Stimulated activated CD8-positive, alpha-beta memory T cell treated with anti-CD3 and anti-CD28 coated beads, Interleukin-4, amount 100 ng/mL, for 1 hour (primary cell): Measurements from ENCODE around the gene SHQ1.
"Not testable (repeated sequence)": the region's sequence is repeated elsewhere in the genome, so short reads cannot be mapped to it uniquely, and the experiment has no call there.

ENCODE experiments used
- DNase-seq, 2 donors: peaks; one replicate each; pipeline ENCODE4 v3.0.0-alpha.2; 2020; ENCODE audit warnings: low read depth in 2 of 2, low spot score in 1 of 2

SHQ1 gene

DNA sequence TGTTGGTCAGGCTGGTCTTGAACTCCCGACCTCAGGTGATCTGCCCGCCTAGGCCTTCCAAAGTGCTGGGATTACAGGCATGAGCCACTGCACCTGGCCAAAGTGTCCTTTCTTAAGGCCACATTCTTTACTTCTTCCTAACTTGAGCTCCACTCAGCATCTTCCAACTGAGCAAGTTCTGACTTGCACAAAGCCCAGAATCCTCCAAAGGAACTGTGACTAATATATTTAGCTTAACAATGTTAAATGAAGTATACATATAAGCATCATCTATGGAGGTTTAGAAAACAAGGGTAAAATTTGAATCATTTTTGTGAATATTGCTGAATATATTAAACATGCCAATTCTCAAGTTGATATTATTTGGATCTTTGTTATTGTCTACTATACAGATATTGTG lies 93.7 kb downstream of the SHQ1 start:
- DNase-seq, result no peak

DNA sequence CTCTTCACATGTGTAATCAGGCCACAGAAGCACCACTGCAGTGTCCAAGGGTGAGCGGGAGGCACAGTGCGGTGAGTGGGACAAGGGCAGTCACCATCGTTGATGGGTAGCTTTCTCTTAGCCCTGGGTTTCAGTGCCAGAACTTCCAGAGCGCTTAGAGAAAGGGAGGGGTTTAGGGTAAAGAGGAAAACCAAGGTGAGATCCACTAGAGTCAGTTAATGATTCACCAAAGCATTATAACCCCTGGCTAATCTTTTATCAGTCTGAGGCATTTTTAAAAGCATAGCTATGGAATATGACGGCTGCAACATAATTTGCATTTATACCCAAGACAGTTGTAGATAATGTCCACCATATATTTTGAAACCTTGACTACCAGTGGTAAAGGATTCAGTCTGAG lies 94.8 kb downstream of the SHQ1 start:
- DNase-seq, result no peak

DNA sequence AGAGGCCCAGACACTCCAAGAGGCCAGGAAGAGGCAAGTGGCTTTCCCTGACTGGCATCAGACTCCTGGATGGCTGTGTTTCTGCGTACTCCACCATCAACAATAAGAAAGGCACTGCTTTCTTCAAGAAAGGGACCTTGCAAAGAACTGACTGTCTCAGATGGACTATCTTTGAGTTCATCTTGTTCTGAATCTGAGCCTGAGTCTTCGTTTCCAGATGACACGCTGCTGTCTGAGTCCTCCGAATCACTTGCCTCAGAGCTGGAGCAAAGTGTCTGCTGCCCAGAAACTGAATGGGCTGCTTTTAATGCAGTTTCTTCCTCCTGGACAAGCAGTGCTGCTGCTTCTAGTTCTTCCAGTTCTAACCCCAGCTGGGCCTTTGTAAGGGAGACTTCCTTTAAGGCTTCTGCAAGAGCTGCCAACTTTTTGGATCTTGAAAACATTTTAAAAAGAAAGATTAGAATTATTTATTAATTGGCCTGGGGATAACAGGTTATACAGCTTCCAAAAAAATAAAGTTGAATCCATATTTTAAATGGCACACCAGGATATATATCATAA lies 97.8 kb downstream of the SHQ1 start:
- no peak for DNase-seq

DNA sequence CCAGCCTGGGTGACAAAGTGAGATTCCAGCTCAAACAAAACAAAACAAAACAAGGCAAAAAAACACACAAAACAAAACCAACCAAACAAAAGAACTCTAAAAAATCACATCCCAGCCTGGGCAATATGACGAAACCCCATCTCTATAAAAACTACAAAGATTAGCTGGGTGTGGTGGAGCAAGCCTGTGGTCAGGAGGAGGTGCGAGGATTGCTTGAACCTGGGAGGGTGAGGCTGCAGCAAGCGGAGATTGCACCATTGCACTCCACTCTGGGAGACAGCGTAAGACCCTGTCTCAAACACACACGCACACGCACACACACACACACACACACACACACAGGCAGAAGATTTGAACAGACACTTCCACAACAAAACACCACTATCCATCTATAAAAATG lies 99.6 kb downstream of the SHQ1 start:
- DNase-seq, result no peak

DNA sequence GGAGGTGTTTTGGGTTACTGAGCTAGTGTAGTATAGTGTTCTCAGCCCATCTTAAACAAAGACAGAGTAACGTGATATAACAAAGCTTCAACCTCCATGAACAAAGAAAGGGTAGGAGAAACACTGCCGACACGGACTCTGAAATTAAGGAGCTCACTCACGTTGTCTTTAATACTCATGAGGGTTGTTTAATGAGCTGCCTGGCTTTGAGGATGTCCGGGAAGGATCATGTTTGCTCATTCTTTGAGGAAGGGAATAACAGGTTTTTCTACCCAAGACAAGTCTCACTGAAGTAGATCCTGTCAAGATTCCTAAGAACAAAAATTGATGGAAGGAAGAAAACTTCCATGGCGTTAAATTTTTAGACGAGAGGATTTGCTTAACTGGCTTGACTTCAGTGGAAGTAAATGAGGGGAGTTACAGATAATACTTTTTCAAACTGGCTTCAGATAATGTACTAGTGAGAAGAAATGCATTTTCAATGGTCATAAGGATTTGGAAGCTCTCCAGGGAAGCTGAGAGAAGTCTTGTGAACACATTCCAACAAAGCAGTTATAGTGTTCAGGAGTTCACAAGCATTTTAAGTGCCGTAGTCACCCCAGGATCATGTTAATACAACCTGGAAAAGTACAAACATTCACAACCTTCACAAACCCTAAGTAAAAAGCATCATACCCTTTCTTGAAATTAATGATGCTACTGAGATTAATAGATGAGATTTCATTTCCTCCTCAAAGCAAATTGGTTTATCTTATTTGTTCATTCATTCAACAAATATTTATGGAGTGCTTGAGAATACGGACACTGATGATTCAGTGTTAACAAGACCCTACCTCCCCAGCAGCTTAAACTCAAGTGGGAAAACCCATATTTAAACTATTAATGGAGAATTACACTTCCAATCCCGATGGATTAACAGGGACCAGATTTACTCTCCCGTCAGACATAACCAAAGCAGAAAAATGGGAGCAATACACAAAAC lies 101.5 kb downstream of the SHQ1 start:
- DNase-seq, result no peak

DNA sequence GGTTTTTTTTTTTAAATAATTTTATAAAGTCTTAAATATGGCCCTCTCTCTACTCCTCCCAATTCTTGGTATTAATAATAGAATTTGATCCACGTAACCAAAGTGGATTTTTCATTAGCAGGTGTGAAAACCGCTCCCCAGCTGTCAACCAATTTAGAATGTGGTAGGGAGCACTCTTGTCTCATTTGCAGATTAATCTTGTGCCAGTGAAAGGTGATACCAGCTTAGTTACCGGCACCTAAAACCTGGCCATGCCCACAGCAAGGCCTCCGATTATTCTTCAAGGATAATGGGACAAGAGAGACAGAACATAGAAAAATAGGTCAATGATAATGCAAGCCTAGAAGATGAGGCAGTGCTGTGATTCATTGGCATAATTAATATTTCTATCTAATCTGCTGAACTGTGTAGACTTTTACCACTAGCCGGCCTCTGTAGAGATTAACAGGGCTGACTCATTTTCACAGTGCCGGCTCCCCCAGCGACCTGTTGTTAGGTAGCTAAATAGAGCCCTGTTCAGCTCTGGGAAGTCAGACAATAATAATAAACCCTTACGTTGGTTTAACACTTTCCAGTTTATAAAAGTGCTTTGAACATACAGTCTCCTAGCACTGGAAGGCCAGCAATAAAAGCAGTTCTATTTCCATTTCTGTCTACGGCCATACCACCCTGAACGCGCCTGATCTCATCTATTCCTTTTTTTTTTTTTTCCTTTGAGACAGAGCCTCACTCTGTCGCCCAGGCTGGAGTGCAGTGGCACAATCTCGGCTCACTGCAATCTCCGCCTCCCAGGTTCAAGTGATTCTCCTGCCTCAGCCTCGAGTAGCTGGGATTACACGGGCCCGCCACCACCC lies 102.9 kb downstream of the SHQ1 start:
- DNase-seq, result no peak

DNA sequence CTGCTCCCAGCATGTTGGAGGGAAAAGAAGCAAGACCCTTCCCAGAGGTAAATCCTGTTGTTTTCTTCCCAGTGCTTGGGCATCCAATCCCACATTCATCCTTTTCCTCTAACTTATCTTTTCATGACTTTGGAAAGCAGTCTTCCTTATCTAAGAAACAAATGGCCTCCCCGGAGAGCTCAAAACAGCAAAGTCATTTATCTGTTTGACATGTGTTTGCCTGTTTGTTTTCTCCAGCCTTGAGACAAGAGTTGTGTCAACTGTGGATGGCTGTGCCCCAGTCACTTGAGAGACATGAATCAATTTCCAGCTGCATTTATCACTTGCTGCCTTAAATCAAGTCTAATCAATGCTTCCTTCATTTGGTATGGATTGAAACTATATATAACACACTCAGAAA lies 103.9 kb downstream of the SHQ1 start:
- no peak for DNase-seq

DNA sequence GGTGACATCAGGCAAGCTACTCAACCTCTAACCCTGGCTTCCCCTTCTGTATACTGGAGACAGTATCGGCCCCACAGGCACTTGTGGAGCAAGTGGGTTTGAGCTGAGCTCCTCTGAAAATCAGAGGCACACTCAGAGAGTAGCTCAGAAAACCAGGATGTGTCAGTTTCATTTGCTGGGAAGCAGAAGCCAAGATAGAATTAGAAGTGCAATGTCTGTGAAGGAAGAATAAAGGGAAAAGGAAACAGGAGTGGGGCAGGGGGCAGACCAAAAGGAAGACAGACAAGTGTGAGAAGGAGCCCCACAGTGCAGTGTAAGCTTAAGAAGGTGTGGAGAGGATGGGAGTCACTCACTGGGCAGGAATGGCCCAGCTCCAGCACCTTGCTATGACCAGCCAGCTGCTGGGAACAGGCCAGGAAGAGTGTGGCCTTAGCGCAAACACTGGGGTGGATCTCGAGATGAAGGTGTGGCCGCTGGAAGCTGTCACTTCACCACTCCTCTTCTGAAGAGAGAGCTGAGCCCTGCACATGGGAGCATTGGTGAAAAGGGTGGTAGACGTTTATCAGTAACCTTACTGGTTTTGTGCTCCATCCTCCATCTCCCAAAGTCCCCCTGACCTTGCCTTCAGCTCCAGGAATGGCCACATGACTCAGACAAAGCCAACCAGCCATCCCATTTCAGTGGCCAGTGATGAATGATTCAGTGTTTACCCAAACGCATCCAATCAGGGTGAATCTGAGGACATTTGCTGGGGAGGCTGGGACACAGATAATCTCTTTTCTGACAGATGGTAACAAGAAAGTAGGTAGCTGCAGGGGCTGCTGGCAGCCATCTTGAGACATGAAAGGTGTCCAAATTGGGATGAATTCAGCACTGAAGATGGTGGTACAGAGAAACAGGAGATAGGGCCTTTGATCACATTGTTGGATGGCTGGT lies 108.4 kb downstream of the SHQ1 start:
- no peak for DNase-seq

DNA sequence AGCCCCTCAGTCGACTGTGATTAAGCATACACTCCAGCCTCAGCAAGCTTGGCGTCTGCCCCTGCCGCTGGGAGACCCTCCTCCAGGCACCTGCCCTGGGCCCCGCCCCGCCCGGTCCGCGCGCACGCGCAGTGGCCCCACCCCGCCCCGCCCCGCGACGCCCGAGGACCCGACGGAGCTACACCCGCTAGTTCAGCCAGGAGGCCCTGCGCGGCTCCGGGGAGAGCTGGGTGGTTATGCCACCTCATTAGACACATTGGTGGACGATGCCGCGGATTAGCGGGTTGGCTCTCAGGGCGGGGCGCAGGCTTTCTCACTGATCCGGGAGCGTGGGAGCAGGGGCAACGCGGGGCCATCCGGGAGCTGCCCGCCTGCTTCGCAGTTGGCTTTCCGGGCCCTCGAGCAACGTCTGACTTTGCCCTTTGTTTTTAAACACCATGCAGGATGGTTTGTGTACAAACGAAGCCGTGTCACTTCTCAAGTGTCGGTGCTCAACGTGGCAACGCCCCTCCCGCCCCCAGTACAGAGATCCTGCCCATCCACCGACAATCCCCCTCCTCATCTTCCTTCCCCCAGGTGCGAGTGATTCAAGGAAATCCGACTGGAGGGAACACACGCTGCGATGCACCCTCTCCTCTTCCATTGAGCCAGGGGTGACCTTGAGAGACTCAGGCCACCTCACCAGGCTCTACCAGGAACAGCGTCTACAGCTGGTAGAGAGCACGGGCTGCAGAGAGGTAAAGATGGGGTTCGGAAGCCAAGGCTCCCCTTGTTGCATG lies 109.3 kb downstream of the SHQ1 start:
- DNase-seq, result peak; percentile 20 to 53

DNA sequence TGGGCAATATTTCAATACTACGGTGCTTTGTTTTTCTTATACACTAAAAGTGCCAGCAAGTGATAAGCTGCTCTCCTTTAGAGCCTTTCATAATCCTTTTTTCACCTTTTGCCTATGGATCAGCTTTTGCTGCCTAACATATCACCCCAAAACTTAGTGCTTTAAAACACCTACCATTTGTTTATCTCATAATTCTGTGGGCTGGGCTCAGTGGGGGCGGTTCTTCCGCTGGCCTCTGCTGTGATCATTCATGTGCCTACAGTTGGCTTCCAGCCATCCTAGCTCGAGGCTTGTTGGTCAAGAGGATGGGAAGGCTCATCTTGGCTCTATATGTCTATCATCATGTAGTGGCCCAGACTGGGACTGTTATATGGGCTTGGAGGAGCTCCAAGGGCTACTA lies 113.2 kb downstream of the SHQ1 start:
- DNase-seq, result not testable (repeated sequence)

DNA sequence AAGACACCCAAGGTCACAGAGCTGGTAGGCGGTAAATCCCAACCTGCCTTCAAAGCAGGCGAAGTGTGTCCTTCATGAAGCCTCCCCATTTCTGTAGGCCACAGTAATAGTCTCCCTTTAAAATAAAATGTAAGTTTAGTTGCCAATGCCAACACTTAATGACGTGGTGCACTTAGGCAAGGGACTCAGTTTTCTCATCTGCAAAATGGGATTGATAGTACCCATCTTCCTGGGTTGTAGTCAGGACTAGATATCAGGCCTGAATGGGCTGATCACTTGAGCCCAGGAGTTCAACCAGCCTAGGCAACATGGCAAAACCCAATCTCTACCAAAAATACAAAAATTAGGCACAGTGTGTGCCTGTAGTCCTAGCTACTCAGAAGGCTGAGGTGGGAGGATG lies 114.6 kb downstream of the SHQ1 start:
- no peak for DNase-seq

DNA sequence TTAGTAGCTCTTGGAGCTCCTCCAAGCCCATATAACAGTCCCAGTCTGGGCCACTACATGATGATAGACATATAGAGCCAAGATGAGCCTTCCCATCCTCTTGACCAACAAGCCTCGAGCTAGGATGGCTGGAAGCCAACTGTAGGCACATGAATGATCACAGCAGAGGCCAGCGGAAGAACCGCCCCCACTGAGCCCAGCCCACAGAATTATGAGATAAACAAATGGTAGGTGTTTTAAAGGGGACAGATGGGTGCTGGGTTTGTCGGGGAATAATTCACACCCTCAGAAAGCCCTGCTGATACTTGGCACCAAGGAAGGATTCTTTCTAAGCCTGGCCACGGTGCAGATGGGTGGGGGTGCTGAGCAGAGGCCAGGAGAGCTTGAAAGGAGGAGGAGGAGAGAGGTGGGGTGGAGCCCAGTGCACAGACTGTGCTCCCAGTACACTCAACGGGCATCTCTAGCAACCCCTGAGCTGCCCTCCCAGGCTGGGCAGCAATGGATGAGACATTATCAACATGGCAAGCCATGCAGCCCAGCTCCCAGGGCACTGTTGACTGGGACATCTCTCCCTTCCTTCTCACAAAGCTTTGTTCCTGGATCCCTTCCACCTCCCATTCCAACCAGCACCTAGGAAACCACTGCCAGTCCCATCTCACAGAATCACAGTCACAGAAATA lies 115.4 kb downstream of the SHQ1 start:
- not testable (repeated sequence) for DNase-seq

DNA sequence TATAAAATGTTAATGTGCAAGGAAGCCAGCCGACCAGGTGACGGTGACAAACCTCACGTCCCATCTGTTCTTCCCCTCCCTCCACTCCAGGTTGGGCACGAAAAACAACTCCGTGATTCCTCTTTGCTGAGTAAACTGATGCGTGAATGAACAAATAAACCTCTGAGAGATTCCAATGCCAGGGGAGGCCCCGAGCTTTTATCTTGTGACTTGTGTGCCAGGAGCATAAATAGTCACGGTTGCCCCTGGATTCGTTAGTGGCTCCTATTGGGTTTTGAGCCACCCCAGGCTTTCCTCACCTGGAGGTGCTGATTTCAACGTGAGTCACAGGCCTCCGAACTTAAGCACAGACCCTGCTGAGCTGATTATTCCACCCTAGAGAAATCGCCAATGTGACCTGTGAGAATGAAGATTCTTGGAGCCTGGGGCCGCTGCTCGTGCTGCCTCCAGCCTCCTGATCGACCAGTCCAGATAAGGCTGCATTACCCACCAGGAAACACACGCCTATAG lies 119.2 kb downstream of the SHQ1 start:
- no peak for DNase-seq

DNA sequence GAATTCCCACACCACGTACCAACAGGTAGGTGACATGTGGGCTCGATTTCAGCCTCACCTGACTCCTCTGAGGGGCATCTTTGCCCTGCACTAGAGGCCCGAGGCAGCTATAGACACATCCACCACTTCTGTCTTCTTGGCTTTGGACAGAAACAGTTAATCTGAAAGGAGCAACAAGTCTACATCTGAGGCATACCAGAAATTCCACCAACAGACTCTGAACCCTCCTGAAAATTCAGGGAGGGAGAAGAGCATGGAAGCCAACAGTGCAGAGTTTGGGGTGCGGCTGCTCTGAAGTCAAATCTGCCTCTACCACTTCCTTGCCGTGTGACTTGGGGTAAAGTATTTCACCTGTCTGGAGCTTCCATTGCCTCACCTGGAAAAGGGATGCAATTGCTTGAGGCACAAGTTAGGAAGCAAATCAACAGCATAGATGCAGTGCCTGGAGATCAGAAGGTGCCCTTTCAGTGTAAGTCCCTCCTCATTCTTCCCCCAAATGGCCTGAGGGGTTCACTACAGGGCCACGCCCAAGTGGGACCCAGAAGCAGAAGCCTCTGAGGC lies 119.8 kb downstream of the SHQ1 start:
- no peak for DNase-seq

DNA sequence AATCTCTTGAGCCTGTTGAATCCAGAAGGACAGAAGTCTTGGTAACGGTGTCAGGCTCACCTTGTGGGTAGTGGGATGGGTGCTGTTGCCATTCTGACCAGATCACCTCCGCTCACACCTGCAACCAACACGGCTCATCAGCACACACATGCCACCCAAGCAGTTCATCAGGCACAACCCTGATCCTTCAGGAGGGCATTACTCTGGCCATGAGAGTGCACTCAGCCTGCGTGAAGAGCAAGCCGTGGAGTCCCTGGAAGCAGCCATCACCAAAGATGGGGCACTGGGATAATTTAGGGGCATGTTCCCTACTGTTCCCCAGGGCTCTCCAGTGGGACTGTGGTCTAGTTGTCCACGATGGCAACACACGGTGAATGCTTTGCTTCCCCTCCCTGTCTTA lies 120.5 kb downstream of the SHQ1 start:
- no peak for DNase-seq

DNA sequence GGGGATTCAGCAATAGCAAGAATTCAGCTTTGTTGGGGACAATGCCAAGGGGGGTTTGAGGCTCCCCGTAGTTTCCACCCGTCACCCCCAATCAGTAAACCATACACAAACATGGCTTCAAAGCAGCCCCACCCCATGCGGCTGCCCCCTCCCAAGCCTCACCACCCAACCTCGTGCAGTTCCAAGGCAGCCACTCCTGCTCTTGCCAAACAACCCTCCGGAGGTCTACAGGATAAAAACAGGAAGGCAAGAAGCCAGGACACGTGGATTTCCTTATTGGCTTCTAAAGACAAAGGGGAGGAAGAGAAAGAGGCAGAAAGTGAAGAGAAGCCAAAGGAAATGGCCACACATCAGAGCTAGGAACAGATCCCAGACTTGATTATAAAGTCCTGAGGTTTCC lies 121.1 kb downstream of the SHQ1 start:
- no peak for DNase-seq

DNA sequence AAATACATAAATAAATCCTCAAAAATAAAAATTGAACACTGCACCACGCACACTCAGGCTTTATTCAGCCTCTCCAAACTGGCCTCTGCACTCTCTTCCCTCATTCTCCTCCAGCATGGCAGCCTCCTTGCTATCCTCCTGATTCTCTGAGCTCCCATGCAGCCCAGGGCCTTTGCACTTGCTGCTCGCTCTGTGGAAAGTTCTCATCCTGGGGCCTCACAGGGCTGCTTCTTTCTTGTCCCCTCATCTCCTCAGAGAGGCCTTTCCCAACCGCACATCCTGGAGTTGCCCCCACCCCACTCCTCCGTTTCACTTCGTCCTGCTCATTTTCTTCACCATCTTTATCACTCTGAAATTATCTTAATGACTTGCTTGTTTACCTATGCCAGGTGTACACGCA lies 123.0 kb downstream of the SHQ1 start:
- no peak for DNase-seq

DNA sequence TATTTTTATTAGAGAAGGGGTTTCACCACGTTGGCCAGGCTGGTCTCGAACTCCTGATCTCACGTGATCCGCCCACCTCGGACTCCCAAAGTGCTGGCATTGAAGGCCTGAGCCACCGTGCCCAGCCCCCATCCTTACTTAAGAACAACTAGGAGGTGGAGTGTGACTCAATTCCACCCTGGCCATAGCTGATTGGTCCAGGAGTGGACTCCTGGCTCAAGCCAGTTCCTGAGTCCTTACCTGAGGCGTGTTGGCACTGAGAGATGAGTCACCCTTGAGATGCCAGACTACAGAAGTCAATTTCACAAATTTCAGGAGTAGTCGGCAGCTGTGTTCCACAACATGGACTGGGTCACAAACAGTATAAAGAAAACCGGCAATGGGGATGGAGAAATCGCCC lies 124.2 kb downstream of the SHQ1 start:
- no peak for DNase-seq
